Measurements from ENCODE around the gene STRA6. TPM values are rescaled to one million over a fixed set of nuclear protein-coding genes. Genes with fewer than 3 reads are reported as not detected.

Gene STRA6
- total RNA-seq, 1 donor from 2014 or later: 4.9 TPM

DNA sequence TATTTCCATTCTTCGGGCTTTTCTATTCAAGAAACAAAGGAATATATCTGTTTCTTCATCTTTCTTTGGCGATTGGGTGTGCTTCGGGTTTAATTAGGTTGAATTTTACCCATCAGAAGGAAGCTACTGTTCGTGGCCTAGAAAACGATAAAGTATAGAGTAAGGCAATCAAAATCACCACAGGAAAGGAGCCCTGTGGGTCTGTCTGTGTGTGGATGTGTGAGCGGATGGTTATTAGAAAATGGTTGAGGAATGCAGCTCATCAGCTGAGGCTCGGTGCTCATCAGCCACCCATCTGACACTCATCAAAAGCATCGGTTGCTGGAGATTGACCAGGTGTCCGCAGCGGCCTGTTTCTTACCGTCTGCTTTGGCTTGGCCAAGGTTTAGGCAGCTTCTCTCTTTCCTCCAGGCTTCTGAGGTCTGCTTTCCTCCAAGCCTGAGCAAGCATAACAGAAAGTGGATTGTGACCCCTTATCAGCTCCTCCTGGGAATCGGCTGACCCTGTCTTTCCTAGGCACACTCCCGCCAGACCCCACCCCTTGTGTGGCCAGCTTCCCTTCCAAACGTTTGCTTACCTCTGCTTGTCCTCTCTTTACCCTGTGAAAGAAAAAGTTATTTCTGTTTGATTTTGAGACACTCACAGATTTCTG, 46.7 kb downstream of the STRA6 start:
- Mint-ChIP-seq H3K4me3 (ENCODE audit: unreplicated experiment) (no peak overlapping the region), H3K4me1 (ENCODE audit: low read depth) (peaks cover 56% of the 10 kb centered on the region), H3K27me3 (ENCODE audit: low read depth) (no peaks in the 10 kb centered on the region), H3K9me3 (ENCODE audit: low read depth) (no peaks in the 10 kb centered on the region), H3K27ac (ENCODE audit: unreplicated experiment) (peak overlapping the region; percentile 99), H3K36me3 (ENCODE audit: low read depth) (no peaks in the 10 kb centered on the region)
- DNase-seq (ENCODE audit: low spot score): no peak
- TF ChIP-seq, protein P1, sequence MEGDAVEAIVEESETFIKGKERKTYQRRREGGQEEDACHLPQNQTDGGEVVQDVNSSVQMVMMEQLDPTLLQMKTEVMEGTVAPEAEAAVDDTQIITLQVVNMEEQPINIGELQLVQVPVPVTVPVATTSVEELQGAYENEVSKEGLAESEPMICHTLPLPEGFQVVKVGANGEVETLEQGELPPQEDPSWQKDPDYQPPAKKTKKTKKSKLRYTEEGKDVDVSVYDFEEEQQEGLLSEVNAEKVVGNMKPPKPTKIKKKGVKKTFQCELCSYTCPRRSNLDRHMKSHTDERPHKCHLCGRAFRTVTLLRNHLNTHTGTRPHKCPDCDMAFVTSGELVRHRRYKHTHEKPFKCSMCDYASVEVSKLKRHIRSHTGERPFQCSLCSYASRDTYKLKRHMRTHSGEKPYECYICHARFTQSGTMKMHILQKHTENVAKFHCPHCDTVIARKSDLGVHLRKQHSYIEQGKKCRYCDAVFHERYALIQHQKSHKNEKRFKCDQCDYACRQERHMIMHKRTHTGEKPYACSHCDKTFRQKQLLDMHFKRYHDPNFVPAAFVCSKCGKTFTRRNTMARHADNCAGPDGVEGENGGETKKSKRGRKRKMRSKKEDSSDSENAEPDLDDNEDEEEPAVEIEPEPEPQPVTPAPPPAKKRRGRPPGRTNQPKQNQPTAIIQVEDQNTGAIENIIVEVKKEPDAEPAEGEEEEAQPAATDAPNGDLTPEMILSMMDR (IDR thresholded peaks at IDR 0.05): no peak

DNA sequence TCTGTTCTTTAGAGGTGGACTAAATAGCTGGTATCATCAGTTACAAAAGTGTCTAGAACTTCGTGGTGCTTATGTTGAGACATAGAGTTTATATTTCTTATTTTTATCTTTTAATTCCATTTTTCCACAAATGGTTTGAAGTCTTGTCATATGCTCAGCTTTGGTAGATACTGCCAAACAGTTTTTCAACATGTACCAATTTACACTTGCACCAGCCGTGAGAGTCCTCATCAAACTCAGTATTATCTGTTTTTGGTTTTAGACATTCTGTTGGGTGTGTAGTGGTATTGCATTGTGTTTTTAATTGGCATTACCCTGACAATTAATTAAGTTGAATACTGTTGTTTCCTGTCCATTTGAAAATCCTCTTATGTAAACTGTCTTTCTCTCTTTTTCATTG, 55.5 kb downstream of the STRA6 start:
- H3K36me3 Mint-ChIP-seq (ENCODE audit: low read depth): no peaks in the 10 kb centered on the region
- H3K4me1 Mint-ChIP-seq (ENCODE audit: low read depth): no peaks in the 10 kb centered on the region
- H3K27me3 Mint-ChIP-seq (ENCODE audit: low read depth): peaks cover 11% of the 10 kb centered on the region
- H3K9me3 Mint-ChIP-seq (ENCODE audit: low read depth): peaks cover 3% of the 10 kb centered on the region
- TF ChIP-seq, protein P1 (IDR thresholded peaks at IDR 0.05): no peak
- H3K4me3 Mint-ChIP-seq (ENCODE audit: unreplicated experiment): no peak overlapping the region
- no peak overlapping the region for H3K27ac Mint-ChIP-seq (ENCODE audit: unreplicated experiment)
- DNase-seq (ENCODE audit: low spot score): no peak

DNA sequence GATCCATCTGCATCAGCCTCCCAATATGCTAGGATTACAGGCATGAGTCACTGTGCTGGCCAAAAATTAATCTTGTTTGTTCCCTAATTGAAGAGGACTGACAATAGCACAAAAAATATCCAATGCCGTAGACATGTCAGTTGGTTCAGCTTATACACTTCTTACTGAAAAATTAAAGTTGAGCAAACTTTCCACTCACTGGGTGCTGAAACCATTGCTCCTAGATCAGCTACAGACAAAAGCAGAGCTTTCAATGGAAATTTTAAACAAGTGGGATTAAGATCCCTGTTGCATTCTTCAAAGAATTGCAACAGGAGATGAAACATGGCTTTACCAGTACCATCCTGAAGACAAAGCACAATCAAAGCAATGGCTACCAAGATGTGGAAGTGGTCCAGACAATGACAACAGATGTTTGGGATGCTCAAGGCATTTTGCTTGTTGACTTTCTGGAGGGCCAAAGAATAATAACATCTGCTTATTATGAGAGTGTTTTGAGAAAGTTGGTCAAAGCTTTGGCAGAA, 56.2 kb downstream of the STRA6 start:
- TF ChIP-seq, protein P1 (IDR thresholded peaks at IDR 0.05): no peak
- H3K27me3 Mint-ChIP-seq (ENCODE audit: low read depth): peaks cover 11% of the 10 kb centered on the region
- no peak overlapping the region for H3K4me3 Mint-ChIP-seq (ENCODE audit: unreplicated experiment)
- no peak for DNase-seq (ENCODE audit: low spot score)
- H3K9me3 Mint-ChIP-seq (ENCODE audit: low read depth): peaks cover 3% of the 10 kb centered on the region
- H3K27ac Mint-ChIP-seq (ENCODE audit: unreplicated experiment): no peak overlapping the region
- no peaks in the 10 kb centered on the region for H3K36me3 Mint-ChIP-seq (ENCODE audit: low read depth)
- peaks cover 6% of the 10 kb centered on the region for H3K4me1 Mint-ChIP-seq (ENCODE audit: low read depth)

DNA sequence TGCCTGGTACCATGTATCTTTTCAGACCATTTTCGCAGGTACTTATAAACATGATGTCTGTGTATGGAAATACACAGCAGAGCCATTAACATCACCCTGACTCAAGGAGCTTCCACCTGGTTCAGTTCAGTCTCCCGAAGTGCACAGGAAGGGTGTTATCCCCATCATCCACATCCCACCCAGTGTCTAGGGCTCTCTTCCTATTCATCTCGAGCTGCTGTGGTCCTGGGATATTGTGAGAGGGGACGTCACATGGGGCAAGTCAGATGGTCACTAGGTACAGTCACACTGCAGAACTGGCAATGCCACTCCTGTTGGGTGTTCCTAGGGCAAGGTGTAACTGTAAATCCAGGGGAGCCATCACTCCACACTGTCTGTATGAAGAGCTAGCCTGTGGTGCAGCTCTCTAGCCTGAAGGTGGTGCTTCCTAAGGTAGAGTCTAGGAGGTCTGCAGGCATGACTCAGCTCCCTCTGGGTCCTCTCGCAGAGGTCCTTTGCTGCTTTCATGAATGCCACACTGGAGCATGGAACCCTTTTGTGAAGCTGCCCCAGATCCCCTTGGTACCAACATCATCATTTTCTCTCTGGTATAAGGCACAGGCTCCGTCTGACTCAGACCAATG, 58.3 kb downstream of the STRA6 start:
- Mint-ChIP-seq H3K9me3 (ENCODE audit: low read depth) (peaks cover 3% of the 10 kb centered on the region), H3K27me3 (ENCODE audit: low read depth) (peaks cover 11% of the 10 kb centered on the region), H3K36me3 (ENCODE audit: low read depth) (no peaks in the 10 kb centered on the region)

DNA sequence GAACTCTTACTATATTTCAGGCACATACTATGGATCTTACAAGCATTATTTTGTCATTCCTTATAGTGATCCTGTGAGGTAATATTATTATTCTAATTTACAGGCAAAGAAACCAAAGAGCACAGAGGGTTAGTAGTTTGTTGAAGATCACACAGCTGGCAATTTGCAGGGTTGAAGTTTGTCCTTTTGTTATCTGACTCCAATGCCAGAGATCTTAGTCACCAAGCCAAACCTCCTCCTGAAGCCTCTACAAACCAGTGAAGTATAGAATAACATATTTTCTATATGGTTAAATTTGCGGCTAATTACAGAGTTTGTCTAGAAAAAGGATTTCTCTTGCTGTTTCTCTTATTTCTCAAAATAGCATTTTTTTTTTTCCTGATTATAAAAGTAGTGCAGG, 61.0 kb downstream of the STRA6 start:
- Mint-ChIP-seq H3K27ac (ENCODE audit: unreplicated experiment) (no peak overlapping the region), H3K4me3 (ENCODE audit: unreplicated experiment) (no peak overlapping the region), H3K9me3 (ENCODE audit: low read depth) (no peaks in the 10 kb centered on the region), H3K27me3 (ENCODE audit: low read depth) (peaks cover 3% of the 10 kb centered on the region), H3K36me3 (ENCODE audit: low read depth) (no peaks in the 10 kb centered on the region), H3K4me1 (ENCODE audit: low read depth) (peaks cover 21% of the 10 kb centered on the region)
- TF ChIP-seq, protein P1 (IDR thresholded peaks at IDR 0.05): no peak
- no peak for DNase-seq (ENCODE audit: low spot score)

More for the DNA sequence above, 58.3 kb downstream of the STRA6 start:
- no peak overlapping the region for H3K4me3 Mint-ChIP-seq (ENCODE audit: unreplicated experiment)
- TF ChIP-seq, protein P1 (IDR thresholded peaks at IDR 0.05): no peak
- DNase-seq (ENCODE audit: low spot score): no peak
- H3K27ac Mint-ChIP-seq (ENCODE audit: unreplicated experiment): no peak overlapping the region
- peaks cover 6% of the 10 kb centered on the region for H3K4me1 Mint-ChIP-seq (ENCODE audit: low read depth)

Data from chondrocyte (in vitro differentiated cells).